Trophoblast cell (in vitro differentiated cells and primary cell): Measurements from ENCODE around the gene PDE10A.

Experiments used
- DNase-seq, 2 donors: peaks; one replicate each; pipeline ENCODE4 v3.0.0-alpha.2; 2016
- H2AFZ ChIP-seq: 2 replicates; pipeline ENCODE4 v1.6.1; 2013; ENCODE audit warnings: low read length, moderate library complexity, mild to moderate bottlenecking; ENCODE audit not compliant: insufficient read depth, poor library complexity
- H2AK5ac ChIP-seq: 2 replicates; pipeline ENCODE4 v1.6.1; 2013; ENCODE audit warnings: mild to moderate bottlenecking, low read length
- H2BK120ac ChIP-seq: 2 replicates; pipeline ENCODE4 v1.6.1; 2013; ENCODE audit warnings: low read length, mild to moderate bottlenecking, moderate library complexity; ENCODE audit not compliant: insufficient read depth, poor library complexity
- H2BK12ac ChIP-seq: 2 replicates; pipeline ENCODE4 v1.6.1; 2013; ENCODE audit warnings: mild to moderate bottlenecking, low read length, moderate library complexity
- H2BK5ac ChIP-seq: 2 replicates; pipeline ENCODE4 v1.6.1; 2013; ENCODE audit warnings: low read length, low read depth, moderate library complexity, mild to moderate bottlenecking; ENCODE audit not compliant: poor library complexity
- H3K14ac ChIP-seq: 2 replicates; pipeline ENCODE4 v1.6.1; 2013; ENCODE audit warnings: mild to moderate bottlenecking, low read length
- H3K18ac ChIP-seq: 2 replicates; pipeline ENCODE4 v1.6.1; 2013; ENCODE audit warnings: mild to moderate bottlenecking, low read length
- H3K23ac ChIP-seq: 2 replicates; pipeline ENCODE4 v1.6.1; 2013; ENCODE audit warnings: low read length
- H3K27ac ChIP-seq: 2 replicates; pipeline ENCODE4 v1.5.1; 2013; ENCODE audit warnings: low read depth, mild to moderate bottlenecking, inconsistent platforms, low read length, moderate library complexity
- H3K27me3 ChIP-seq: 2 replicates; pipeline ENCODE4 v1.6.1; 2013; ENCODE audit warnings: inconsistent platforms, mild to moderate bottlenecking, low read length, moderate library complexity; ENCODE audit not compliant: insufficient read depth
- H3K36me3 ChIP-seq, 2 experiments: 1 replicate in 1 of 2; 2 replicates in 1 of 2; pipeline ENCODE4 v1.6.1; 2013; ENCODE audit warnings: low read length in 2 of 2, mild to moderate bottlenecking in 2 of 2, moderate library complexity in 1 of 2; ENCODE audit not compliant: insufficient read depth in 2 of 2, control insufficient read depth in 1 of 2
- H3K4ac ChIP-seq: 2 replicates; pipeline ENCODE4 v1.6.1; 2013; ENCODE audit warnings: low read depth, mild to moderate bottlenecking, low read length, moderate library complexity
- H3K4me1 ChIP-seq, 2 experiments: 1 replicate in 1 of 2; 2 replicates in 1 of 2; pipeline ENCODE4 v1.6.1; 2013; ENCODE audit warnings: low read length in 2 of 2, mild to moderate bottlenecking in 2 of 2, moderate library complexity in 1 of 2; ENCODE audit not compliant: insufficient read depth in 2 of 2, control insufficient read depth in 1 of 2
- H3K4me2 ChIP-seq: 2 replicates; pipeline ENCODE4 v1.6.1; 2013; ENCODE audit warnings: inconsistent platforms, mild to moderate bottlenecking, low read length, moderate library complexity
- H3K4me3 ChIP-seq: 2 replicates; pipeline ENCODE4 v1.5.1; 2013; ENCODE audit warnings: mild to moderate bottlenecking, low read depth, low read length, inconsistent platforms
- H3K79me1 ChIP-seq: one replicate; pipeline ENCODE4 v1.6.1; 2013; ENCODE audit warnings: low read length
- H3K79me2 ChIP-seq: 2 replicates; pipeline ENCODE4 v1.6.1; 2013; ENCODE audit warnings: low read length, mild to moderate bottlenecking; ENCODE audit not compliant: control insufficient read depth, insufficient read depth, poor library complexity
- H3K9ac ChIP-seq: 2 replicates; pipeline ENCODE4 v1.6.1; 2013; ENCODE audit warnings: mild to moderate bottlenecking, low read length
- H3K9me3 ChIP-seq: 2 replicates; pipeline ENCODE4 v1.6.1; 2013; ENCODE audit warnings: low read depth, mild to moderate bottlenecking, control low read depth, inconsistent platforms, low read length; ENCODE audit not compliant: insufficient read depth
- H4K12ac ChIP-seq: 2 replicates; pipeline ENCODE4 v1.6.1; 2013; ENCODE audit warnings: low read depth, mild to moderate bottlenecking, low read length, moderate library complexity
- H4K8ac ChIP-seq: 2 replicates; pipeline ENCODE4 v1.6.1; 2013; ENCODE audit warnings: low read depth, mild to moderate bottlenecking, low read length, moderate library complexity
- H4K91ac ChIP-seq: one replicate; pipeline ENCODE4 v1.6.1; 2013; ENCODE audit warnings: low read depth, mild to moderate bottlenecking, low read length, moderate library complexity
- WGBS: extraction: QIAGEN DNeasy Blood & Tissue Kit; methylation state at CpG from one replicate; pipeline ENCODE4 v1.1.7; 2013; ENCODE audit warnings: missing lambda C conversion rate; ENCODE audit not compliant: insufficient read length, insufficient coverage; ENCODE audit errors: extremely low coverage; 5-methylcytosine and 5-hydroxymethylcytosine counted together

PDE10A gene

GRCh38 chr6:165571068-165571682 lies 91.9 kb downstream of the PDE10A start:
- Histone ChIP-seq H4K8ac (no peak overlapping the region), H3K79me2 (no peaks in the 10 kb centered on the region), H3K4ac (no peak overlapping the region), H3K4me1 (peaks cover 0 to 9% of the 10 kb centered on the region in 2 experiments), H2AFZ (no peak overlapping the region), H3K27ac (peak overlapping the region; percentile 43), H4K12ac (no peak overlapping the region), H2AK5ac (no peak overlapping the region), H3K27me3 (no peaks in the 10 kb centered on the region), H3K18ac (no peak overlapping the region), H4K91ac (peak overlapping the region; percentile 2), H3K9me3 (no peaks in the 10 kb centered on the region), H2BK120ac (no peak overlapping the region), H2BK12ac (no peak overlapping the region), H3K4me2 (no peak overlapping the region), H3K36me3 (no peaks in the 10 kb centered on the region), H3K9ac (no peak overlapping the region), H3K79me1 (peaks cover 2% of the 10 kb centered on the region), H3K4me3 (no peak overlapping the region), H3K23ac (no peak overlapping the region), H2BK5ac (no peak overlapping the region), H3K14ac (no peak overlapping the region)
- no CpG with 5 or more reads among the region's 2 CpGs for WGBS
- peak; percentile 36 to 87 for DNase-seq

- Histone ChIP-seq H3K27ac (peak overlapping the region; percentile 21), H3K4ac (no peak overlapping the region), H2BK120ac (no peak overlapping the region)
Observed at GRCh38 chr6:165568326-165568725, 94.7 kb downstream of the PDE10A start.

GRCh38 chr6:165566088-165566828 lies 96.8 kb downstream of the PDE10A start:
- no peaks in the 10 kb centered on the region for H3K79me2 ChIP-seq
- peak overlapping the region; percentile 44 for H3K27ac ChIP-seq
- no peak overlapping the region for H2BK12ac ChIP-seq
- no peak overlapping the region for H3K4ac ChIP-seq
- no peak overlapping the region for H3K23ac ChIP-seq
- no peak overlapping the region for H4K12ac ChIP-seq
- H2BK120ac ChIP-seq: no peak overlapping the region
- no peak overlapping the region for H2AK5ac ChIP-seq
- no peak overlapping the region for H3K18ac ChIP-seq
- peaks cover 2% of the 10 kb centered on the region for H3K79me1 ChIP-seq
- no peak overlapping the region for H2AFZ ChIP-seq
- H3K27me3 ChIP-seq: no peaks in the 10 kb centered on the region
- H4K91ac ChIP-seq: no peak overlapping the region
- H3K14ac ChIP-seq: no peak overlapping the region
- no peak overlapping the region for H2BK5ac ChIP-seq
- no CpG with 5 or more reads among the region's 5 CpGs for WGBS
- no peaks in the 10 kb centered on the region for H3K36me3 ChIP-seq
- H3K9ac ChIP-seq: no peak overlapping the region
- no peak overlapping the region for H3K4me3 ChIP-seq
- H4K8ac ChIP-seq: no peak overlapping the region
- DNase-seq: peak; percentile 86 to 95
- no peaks in the 10 kb centered on the region for H3K9me3 ChIP-seq
- peak overlapping the region; percentile 16 for H3K4me2 ChIP-seq
- H3K4me1 ChIP-seq: peaks cover 0 to 2% of the 10 kb centered on the region in 2 experiments

More at GRCh38 chr6:165568326-165568725, 94.7 kb downstream of the PDE10A start:
- Histone ChIP-seq H3K27me3 (no peaks in the 10 kb centered on the region), H3K4me1 (peaks cover 0 to 5% of the 10 kb centered on the region in 2 experiments), H3K9ac (no peak overlapping the region), H2BK12ac (no peak overlapping the region), H3K79me2 (no peaks in the 10 kb centered on the region), H2BK5ac (no peak overlapping the region), H3K79me1 (peaks cover 2% of the 10 kb centered on the region), H3K4me3 (no peak overlapping the region), H3K4me2 (no peak overlapping the region), H3K36me3 (no peaks in the 10 kb centered on the region), H3K9me3 (no peaks in the 10 kb centered on the region), H3K23ac (no peak overlapping the region), H3K14ac (no peak overlapping the region), H4K8ac (no peak overlapping the region), H4K12ac (no peak overlapping the region), H3K18ac (no peak overlapping the region), H4K91ac (peak overlapping the region; percentile 47), H2AK5ac (no peak overlapping the region), H2AFZ (no peak overlapping the region)
- DNase-seq: no peak
- WGBS: no CpG with 5 or more reads among the region's 2 CpGs

- WGBS: no CpG with 5 or more reads among the region's 7 CpGs
- H3K27me3 ChIP-seq: no peaks in the 10 kb centered on the region
Observed at GRCh38 chr6:165562421-165563090, 100.5 kb downstream of the PDE10A start.

More at GRCh38 chr6:165562421-165563090, 100.5 kb downstream of the PDE10A start:
- H3K23ac ChIP-seq: no peak overlapping the region
- H3K9ac ChIP-seq: no peak overlapping the region
- peaks cover 2% of the 10 kb centered on the region for H3K79me1 ChIP-seq
- no peak overlapping the region for H2BK5ac ChIP-seq
- H2BK12ac ChIP-seq: no peak overlapping the region
- no peak overlapping the region for H4K12ac ChIP-seq
- H4K8ac ChIP-seq: no peak overlapping the region
- peak overlapping the region; percentile 54 for H2AK5ac ChIP-seq
- no peaks in the 10 kb centered on the region for H3K36me3 ChIP-seq
- no peak overlapping the region for H3K4me2 ChIP-seq
- H3K27ac ChIP-seq: no peak overlapping the region
- no peak overlapping the region for H3K4ac ChIP-seq
- peak in 1 of 2 donors; percentile 18 for DNase-seq
- H3K18ac ChIP-seq: no peak overlapping the region
- no peak overlapping the region for H3K4me3 ChIP-seq
- H4K91ac ChIP-seq: no peak overlapping the region
- H3K9me3 ChIP-seq: no peaks in the 10 kb centered on the region
- H2AFZ ChIP-seq: no peak overlapping the region
- H3K79me2 ChIP-seq: no peaks in the 10 kb centered on the region
- no peak overlapping the region for H2BK120ac ChIP-seq
- no peaks in the 10 kb centered on the region for H3K4me1 ChIP-seq
- H3K14ac ChIP-seq: no peak overlapping the region
